Measurements from ENCODE around the gene GPR55. TPM values are rescaled to one million over a fixed set of nuclear protein-coding genes. Genes with fewer than 3 reads are reported as not detected.
A peak's percentile ranks its signal among the peaks of the same experiment; 100 is the strongest.

GPR55 gene
- total and polyA plus RNA-seq, 2 donors (not counting 1 experiment from before 2014, with no cell fraction given): 3.0 to 4.1 TPM

GRCh38 chr2:230944123-230944653 lies 19.1 kb upstream of the GPR55 start:
- no peak overlapping the region for H3K4me3 ChIP-seq (ENCODE audit: control extremely low read depth in 1 of 5, extremely low read depth in 1 of 5, insufficient read depth in 1 of 5, low read depth in 2 of 5, low read length in 4 of 5)
- H3K4me2 ChIP-seq (replicated peaks; ENCODE audit: low read depth, low read length, poor library complexity, severe bottlenecking): peak overlapping the region; percentile 35
- peak overlapping the region; percentile 10 for H2AFZ ChIP-seq (ENCODE audit: insufficient read depth, low read depth, low read length, poor library complexity, severe bottlenecking)
- ChIA-PET POLR2A (no interaction called here), CTCF (interaction anchor here (0.6 kb wide), 1 partner anchor 120 kb away, joined by 3 read pairs; no protein-coding TSS in a partner anchor)
- WGBS (ENCODE audit: insufficient coverage): 78% methylated on average over 8 of the region's 11 CpGs
- H4K20me1 ChIP-seq (ENCODE audit: control insufficient read depth, insufficient read depth, low read length, poor library complexity, severe bottlenecking): no peaks in the 10 kb centered on the region
- peaks cover 0 to 3% (median 0%) of the 10 kb centered on the region in 4 experiments for H3K27me3 ChIP-seq (replicated peaks in 1 of 4; ENCODE audit: control extremely low read depth in 1 of 4, control insufficient read depth in 3 of 4, insufficient read depth in 4 of 4, low read length in 3 of 4)
- TF ChIP-seq CTCF (IDR thresholded peaks at IDR 0.05) (no peak), EZH2 (IDR thresholded peaks at IDR 0.05; ENCODE audit: borderline replicate concordance, insufficient read depth, low read depth, low read length, poor library complexity, severe bottlenecking) (no peak)
- peak overlapping the region; percentile 33 for H3K4me3 Mint-ChIP-seq
- intact Hi-C loops (cut with micrococcal nuclease): no loop called here
- H3K9me3 Mint-ChIP-seq (ENCODE audit: insufficient read depth): no peaks in the 10 kb centered on the region
- peak overlapping the region; percentile 20 for H3K27ac Mint-ChIP-seq
- no peaks in the 10 kb centered on the region for H3K36me3 ChIP-seq (replicated peaks in 1 of 2; ENCODE audit: control extremely low read depth in 1 of 2, control insufficient read depth in 1 of 2, extremely low read depth in 1 of 2, insufficient read depth in 2 of 2, low read length in 1 of 2)
- no peak overlapping the region for H3K27ac ChIP-seq (ENCODE audit: low read length in 2 of 2)
- no peak overlapping the region for H3K9ac ChIP-seq (ENCODE audit: low read length)
- no peaks in the 10 kb centered on the region for H3K79me2 ChIP-seq (ENCODE audit: control insufficient read depth, insufficient read depth, low read length)
- H3K27me3 Mint-ChIP-seq: peaks cover 14% of the 10 kb centered on the region
- peaks cover 17% of the 10 kb centered on the region for H3K4me1 Mint-ChIP-seq
- ATAC-seq (ENCODE audit: low read depth) (no peak), DNase-seq (no peak)
- no peaks in the 10 kb centered on the region for H3K9me3 ChIP-seq (ENCODE audit: control extremely low read depth in 1 of 3, control insufficient read depth in 2 of 3, insufficient read depth in 1 of 3, low read length in 2 of 3)
- peaks cover 0 to 19% of the 10 kb centered on the region in 2 donors for H3K4me1 ChIP-seq (ENCODE audit: control insufficient read depth in 2 of 2, insufficient read depth in 2 of 2, low read length in 2 of 2)

Data from B cell (primary cell).